ENCODE data around the gene IDI1. TPM values are rescaled to one million over a fixed set of nuclear protein-coding genes. Genes with fewer than 3 reads are reported as not detected.
A peak's percentile ranks its signal among the peaks of the same experiment; 100 is the strongest.

Gene IDI1
- total RNA-seq, 1 experiment from 2014 or later: 44.7 TPM

- Histone ChIP-seq H4K8ac (replicated peaks; ENCODE audit: insufficient read length, low read depth, low read length) (no peak overlapping the region), H3K4me1 (ENCODE audit: insufficient read depth, low read length) (0 out of 2 replicates have a peak, but pooled peaks cover 3% of the 10 kb centered on the region), H3K27me3 (ENCODE audit: insufficient read depth, low read length) (no peaks in the 10 kb centered on the region), H3K4me2 (ENCODE audit: insufficient read depth, insufficient read length, low read length) (no peak overlapping the region), H3K9ac (ENCODE audit: extremely low read depth, insufficient read length, low read length) (no peak overlapping the region), H2BK15ac (ENCODE audit: low read depth, low read length) (no peak overlapping the region), H3K23me2 (ENCODE audit: insufficient read length, low read depth, low read length, poor library complexity, severe bottlenecking) (no peaks in the 10 kb centered on the region), H2BK12ac (ENCODE audit: insufficient read length, low read depth, low read length) (no peak overlapping the region), H3K18ac (ENCODE audit: insufficient read length, low read depth, low read length) (no peak overlapping the region), H3K14ac (ENCODE audit: insufficient read depth, low read length) (no peak overlapping the region; the same call in 1 of the 2 replicates), H2BK5ac (ENCODE audit: insufficient read length, low read length) (no peak overlapping the region), H3K27ac (ENCODE audit: insufficient read length, low read depth, low read length) (no peak overlapping the region), H4K91ac (ENCODE audit: insufficient read length, low read depth, low read length) (no peak overlapping the region), H3K9me3 (ENCODE audit: control insufficient read depth, low read depth, low read length) (no peaks in the 10 kb centered on the region), H4K5ac (ENCODE audit: insufficient read length, low read depth, low read length) (no peak overlapping the region), H4K20me1 (ENCODE audit: control insufficient read depth, insufficient read depth, insufficient read length) (no peaks in the 10 kb centered on the region), H3K23ac (ENCODE audit: insufficient read length, low read depth, low read length) (no peak overlapping the region), H3K56ac (ENCODE audit: insufficient read length, low read depth, low read length) (no peak overlapping the region), H2AFZ (ENCODE audit: low read length) (no peak overlapping the region), H3K79me1 (ENCODE audit: insufficient read depth, low read depth, low read length, poor library complexity, severe bottlenecking) (peaks cover 2% of the 10 kb centered on the region), H3K4ac (ENCODE audit: low read depth, low read length) (no peak overlapping the region), H2BK20ac (ENCODE audit: low read depth, low read length, poor library complexity, severe bottlenecking) (no peak overlapping the region), H3T11ph (ENCODE audit: low read length) (no peak overlapping the region), H2AK5ac (ENCODE audit: insufficient read length, low read length) (no peak overlapping the region), H2BK120ac (ENCODE audit: low read depth, low read length, poor library complexity, severe bottlenecking) (no peak overlapping the region), H3K79me2 (ENCODE audit: insufficient read depth, low read length) (no peaks in the 10 kb centered on the region)
- H3K36me3 Mint-ChIP-seq (ENCODE audit: insufficient read depth in 1 of 3, low read depth in 3 of 3): peaks cover 0 to 38% (median 12%) of the 10 kb centered on the region in 3 experiments; a peak in 6 of 7 replicates
- WGBS (ENCODE audit: extremely low coverage, insufficient read length, low lambda C conversion rate): no CpG with 5 or more reads among the region's 24 CpGs
- no peaks in the 10 kb centered on the region for H3K9me3 Mint-ChIP-seq
- DNase-seq: no peak
- H3K4me1 Mint-ChIP-seq: peaks cover 6 to 7% of the 10 kb centered on the region in 2 experiments; a peak in 3 of 4 replicates
- H3K27ac Mint-ChIP-seq: peak overlapping the region; percentile 21 to 57 (median 32); a peak in 4 of 7 replicates
- H3K4me3 Mint-ChIP-seq: no peak overlapping the region
- no peaks in the 10 kb centered on the region for H3K27me3 Mint-ChIP-seq (ENCODE audit: low read depth)
- TF ChIP-seq CTCF (conservative IDR thresholded peaks at IDR 0.05): peak; percentile 32; the same call in 2 of the 3 replicates
These were observed 25.3 kb upstream of the IDI1 start for GRCh38 chr10:1074052-1074747.

Measured in H9 (cell line).